GM23248 (cell line): ENCODE measurements around the gene PTPRN2. TPM values are rescaled to one million over a fixed set of nuclear protein-coding genes. Genes with fewer than 3 reads are reported as not detected.

ENCODE experiments used
- DNase-seq: peaks from one replicate; pipeline ENCODE4 v3.0.0-alpha.2; 2015
- H2AFZ ChIP-seq: fragments of 200-600 bp; sonication (generic); 2 replicates; pipeline ENCODE4 v1.6.1; 2016; ENCODE audit warnings: antibody characterized with exemption
- H3F3A ChIP-seq: fragments of 200-600 bp; sonication (generic); 2 replicates; pipeline ENCODE4 v1.6.1; 2016; ENCODE audit warnings: mild to moderate bottlenecking, antibody characterized with exemption, mixed run types; ENCODE audit not compliant: insufficient read depth
- H3K27ac ChIP-seq: fragments of 200-600 bp; sonication (generic); 2 replicates; pipeline ENCODE4 v1.5.1; 2016; ENCODE audit warnings: mild to moderate bottlenecking
- H3K27me3 ChIP-seq: fragments of 200-600 bp; sonication (generic); replicated peaks from 2 replicates; pipeline ENCODE4 v1.6.1; 2016; ENCODE audit warnings: mild to moderate bottlenecking; ENCODE audit not compliant: insufficient read depth
- H3K36me3 ChIP-seq: fragments of 200-600 bp; sonication (generic); 2 replicates; pipeline ENCODE4 v1.6.1; 2016; ENCODE audit warnings: low read depth, mild to moderate bottlenecking
- H3K4me1 ChIP-seq: fragments of 200-600 bp; sonication (generic); 2 replicates; pipeline ENCODE4 v1.6.1; 2016; ENCODE audit warnings: mild to moderate bottlenecking; ENCODE audit not compliant: insufficient read depth
- H3K4me2 ChIP-seq: fragments of 200-600 bp; sonication (generic); one replicate; pipeline ENCODE4 v1.6.1; 2016; ENCODE audit warnings: mild to moderate bottlenecking; ENCODE audit not compliant: unreplicated experiment
- H3K4me3 ChIP-seq: fragments of 200-600 bp; sonication (generic); 2 replicates; pipeline ENCODE4 v1.5.1; 2016; ENCODE audit warnings: mild to moderate bottlenecking
- H3K79me2 ChIP-seq: fragments of 200-600 bp; sonication (generic); 2 replicates; pipeline ENCODE4 v1.6.1; 2016; ENCODE audit warnings: mild to moderate bottlenecking; ENCODE audit not compliant: insufficient read depth
- H3K9ac ChIP-seq: fragments of 200-600 bp; sonication (generic); 2 replicates; pipeline ENCODE4 v1.6.1; 2016; ENCODE audit warnings: mild to moderate bottlenecking
- H3K9me2 ChIP-seq: fragments of 200-600 bp; sonication (generic); 2 replicates; pipeline ENCODE4 v1.6.1; 2016; ENCODE audit warnings: mixed run types, mild to moderate bottlenecking, moderate library complexity; ENCODE audit not compliant: insufficient read depth
- H3K9me3 ChIP-seq: fragments of 200-600 bp; sonication (generic); one replicate; pipeline ENCODE4 v1.6.1; 2017; ENCODE audit warnings: low read depth
- H4K20me1 ChIP-seq: fragments of 200-600 bp; sonication (generic); 2 replicates; pipeline ENCODE4 v1.6.0; 2016; ENCODE audit not compliant: insufficient read depth
- EZH2 ChIP-seq: fragments of 200-600 bp; sonication (generic); IDR thresholded peaks from 2 replicates; pipeline ENCODE4 v1.6.1; 2018; ENCODE audit warnings: antibody characterized with exemption, mild to moderate bottlenecking; ENCODE audit not compliant: insufficient read depth, poor library complexity, severe bottlenecking
- EZH2phosphoT487 ChIP-seq: fragments of 200-600 bp; sonication (generic); IDR thresholded peaks from 2 replicates; pipeline ENCODE4 v1.6.1; 2018; ENCODE audit warnings: antibody characterized with exemption, moderate library complexity, mild to moderate bottlenecking, low read depth; ENCODE audit not compliant: insufficient read depth
- WGBS, 2 experiments: methylation state at CpG; one replicate each; pipeline ENCODE4 v1.1.6; 2015 to 2017; ENCODE audit warnings: low lambda C conversion rate in 2 of 2, low coverage in 1 of 2; ENCODE audit errors: missing lambda C conversion rate in 2 of 2; 5-methylcytosine and 5-hydroxymethylcytosine counted together
- in situ Hi-C: fragments of 300-500 bp; cut with MboI; formaldehyde crosslinking; loops from 2 replicates; pipeline ENCODE4 v1.15.0; 2020
- polyA plus RNA-seq: library from polyadenylated mRNA; unstranded; fragments of >200 nt; fragmentation: Nextera tagmentation; extraction: Ambion mirVana; gene quantifications from 2 replicates; pipeline ENCODE4 v1.2.1, GENCODE V29; 2016
- total RNA-seq: library from RNA; depleted of rRNA; stranded (reverse); fragments of >200 nt; shearing (Covaris generic); gene quantifications from 2 replicates; pipeline ENCODE4 v1.2.3, GENCODE V29; 2014

PTPRN2 gene
- total and polyA plus RNA-seq, 2 experiments from 2014 or later, result 0.13 TPM; not detected in 1

- Histone ChIP-seq H3K4me1 (no peaks in the 10 kb centered on the region), H3K36me3 (no peaks in the 10 kb centered on the region), H3K9me2 (no peaks in the 10 kb centered on the region), H3K79me2 (no peaks in the 10 kb centered on the region), H3K27me3 (no peaks in the 10 kb centered on the region), H2AFZ (no peak overlapping the region), H3K9me3 (no peaks in the 10 kb centered on the region), H3F3A (no peaks in the 10 kb centered on the region), H3K9ac (no peak overlapping the region), H3K4me2 (no peak overlapping the region), H3K4me3 (no peak overlapping the region), H3K27ac (no peak overlapping the region), H4K20me1 (no peaks in the 10 kb centered on the region)
- no peak for TF ChIP-seq EZH2phosphoT487
- no peak for TF ChIP-seq EZH2
- no peak for DNase-seq
- in situ Hi-C loops, result no loop called here
- 60% methylated on average over 17 to 21 of the region's 21 CpGs for WGBS, 2 experiments
These were observed 815.0 kb downstream of the PTPRN2 start for GRCh38 chr7:157772486-157773130.

DNA sequence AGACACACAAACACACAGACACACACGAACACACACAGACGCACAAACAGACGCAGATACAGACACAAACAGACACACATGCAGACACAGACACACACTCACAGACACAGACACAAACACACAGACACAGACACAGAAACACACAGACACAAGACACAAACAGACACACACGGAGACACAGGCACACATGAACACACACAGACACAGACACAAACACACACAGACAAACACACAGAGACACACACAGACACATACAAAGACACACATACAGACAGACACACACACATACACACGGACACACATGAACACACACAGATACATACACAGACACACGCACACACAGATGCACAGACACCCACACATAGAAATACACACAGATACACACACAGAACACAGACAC, 815.9 kb downstream of the PTPRN2 start:
- Histone ChIP-seq H3K9ac (no peak overlapping the region), H4K20me1 (no peaks in the 10 kb centered on the region), H2AFZ (no peak overlapping the region), H3K4me2 (no peak overlapping the region), H3K9me2 (no peaks in the 10 kb centered on the region), H3K79me2 (no peaks in the 10 kb centered on the region), H3K4me1 (no peaks in the 10 kb centered on the region), H3K27me3 (no peaks in the 10 kb centered on the region), H3K9me3 (no peaks in the 10 kb centered on the region), H3F3A (no peaks in the 10 kb centered on the region), H3K27ac (no peak overlapping the region), H3K4me3 (no peak overlapping the region), H3K36me3 (no peaks in the 10 kb centered on the region)
- 34 to 49% methylated on average over 6 of the region's 6 CpGs for WGBS, 2 experiments
- in situ Hi-C loops, result no loop called here
- TF ChIP-seq EZH2, result no peak
- TF ChIP-seq EZH2phosphoT487, result no peak
- no peak for DNase-seq

DNA sequence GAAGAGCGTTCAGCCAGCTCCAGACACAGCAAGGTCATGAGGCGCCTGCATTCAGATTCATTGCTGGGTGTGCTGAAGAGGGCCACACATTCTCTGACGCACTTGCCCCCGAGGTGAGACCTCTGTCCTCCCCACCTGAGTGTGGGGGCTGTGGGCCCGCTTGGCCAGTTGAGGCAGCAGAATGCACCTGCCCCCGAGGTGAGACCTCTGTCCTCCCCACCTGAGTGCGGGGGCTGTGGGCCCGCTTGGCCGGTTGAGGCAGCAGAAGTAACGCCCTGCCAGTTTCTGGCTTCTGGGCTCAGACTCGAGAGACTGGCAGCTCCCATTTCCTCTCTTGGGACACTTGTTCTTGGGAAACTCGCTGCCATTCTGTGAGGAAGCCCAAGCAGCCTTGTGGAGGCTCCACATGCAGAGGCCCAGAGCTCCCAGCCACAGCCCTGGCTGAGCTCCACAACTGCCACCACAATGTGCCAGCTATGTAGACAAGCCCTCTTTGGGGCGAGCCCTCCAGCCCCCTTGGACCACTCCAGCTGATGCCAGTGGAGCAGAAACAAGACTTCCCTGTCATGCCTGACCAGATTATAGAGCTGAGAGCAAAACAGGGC, 816.8 kb downstream of the PTPRN2 start:
- TF ChIP-seq EZH2phosphoT487 (no peak), EZH2 (no peak)
- DNase-seq, result no peak
- Histone ChIP-seq H3K27me3 (no peaks in the 10 kb centered on the region), H3K4me2 (no peak overlapping the region), H3K79me2 (no peaks in the 10 kb centered on the region), H3K27ac (no peak overlapping the region), H3K9me3 (no peaks in the 10 kb centered on the region), H3K36me3 (no peaks in the 10 kb centered on the region), H4K20me1 (no peaks in the 10 kb centered on the region), H3K4me3 (no peak overlapping the region), H3K4me1 (no peaks in the 10 kb centered on the region), H3K9me2 (no peaks in the 10 kb centered on the region), H3K9ac (no peak overlapping the region), H2AFZ (no peak overlapping the region), H3F3A (no peaks in the 10 kb centered on the region)
- in situ Hi-C loops, result no loop called here
- 31 to 41% methylated on average over 13 of the region's 13 CpGs for WGBS, 2 experiments

DNA sequence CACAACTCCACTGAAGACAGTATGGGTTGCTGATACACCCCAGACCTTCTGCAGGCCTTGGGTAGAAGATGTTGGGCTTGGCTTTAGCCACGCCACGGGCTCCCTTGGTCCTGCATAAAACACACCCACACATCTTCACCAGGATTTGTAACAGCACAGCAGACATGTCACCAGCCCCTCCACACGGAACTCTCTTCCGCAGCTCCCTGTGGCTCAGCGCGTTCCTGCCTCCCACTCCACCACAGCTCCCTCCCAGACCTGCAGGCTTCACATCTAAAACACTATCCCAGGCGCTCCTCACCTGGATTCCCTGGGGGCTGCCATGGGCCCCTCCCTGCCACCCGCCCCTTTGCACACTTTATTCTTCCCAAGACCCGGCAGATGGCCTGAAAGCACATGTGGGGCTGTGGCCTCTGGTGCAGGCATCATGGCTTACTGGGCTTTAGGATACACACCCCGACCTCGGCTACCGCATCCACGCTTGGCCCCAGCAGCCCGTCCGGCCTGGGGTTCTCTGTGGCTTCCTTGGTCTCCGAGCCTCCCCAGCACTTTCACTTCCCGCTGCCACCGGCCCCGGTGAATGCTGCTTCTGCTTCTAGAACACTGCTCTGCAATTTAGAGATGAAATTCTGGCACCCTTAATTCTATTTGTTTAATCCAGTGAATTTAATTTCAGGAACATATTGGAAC, 818.0 kb downstream of the PTPRN2 start:
- H4K20me1 ChIP-seq, result no peaks in the 10 kb centered on the region
- WGBS, 2 experiments, result 20 to 25% methylated on average over 19 of the region's 19 CpGs
- H3K9me2 ChIP-seq, result no peaks in the 10 kb centered on the region
- no peaks in the 10 kb centered on the region for H3K36me3 ChIP-seq
- in situ Hi-C loops, result no loop called here
- H3K27me3 ChIP-seq, result no peaks in the 10 kb centered on the region
- H3K4me1 ChIP-seq, result no peaks in the 10 kb centered on the region
- no peak overlapping the region for H2AFZ ChIP-seq
- H3K79me2 ChIP-seq, result no peaks in the 10 kb centered on the region
- no peaks in the 10 kb centered on the region for H3K9me3 ChIP-seq
- no peak overlapping the region for H3K27ac ChIP-seq
- H3K4me3 ChIP-seq, result no peak overlapping the region
- no peaks in the 10 kb centered on the region for H3F3A ChIP-seq
- no peak for DNase-seq
- TF ChIP-seq EZH2 (no peak), EZH2phosphoT487 (no peak)
- no peak overlapping the region for H3K4me2 ChIP-seq
- no peak overlapping the region for H3K9ac ChIP-seq
